Activated T-cell treated with anti-CD3 and anti-CD28 coated beads, Interleukin-2, amount 50 U/mL, for 4 hours (primary cell): ENCODE data around the gene PAEP. TPM values are rescaled to one million over a fixed set of nuclear protein-coding genes. Genes with fewer than 3 reads are reported as not detected.

Experiments
- ATAC-seq, 2 donors: fragments of 200-7000 bp; cut with Tn5 transposase; one replicate each; pipeline ENCODE4 v1.10.0; 2021
- DNase-seq: peaks from one replicate; pipeline ENCODE4 v3.0.0-alpha.2; 2020
- H3K27me3 Mint-ChIP-seq: one replicate; pipeline ENCODE4 v1.8.0; 2021; ENCODE audit warnings: low read depth, mixed read lengths
- H3K36me3 Mint-ChIP-seq: one replicate; pipeline ENCODE4 v1.8.0; 2022; ENCODE audit warnings: mixed read lengths; ENCODE audit not compliant: insufficient read depth
- H3K4me1 Mint-ChIP-seq: one replicate; pipeline ENCODE4 v1.8.0; 2021; ENCODE audit warnings: low read depth, mixed read lengths
- H3K4me3 Mint-ChIP-seq: one replicate; pipeline ENCODE4 v1.8.0; 2021; ENCODE audit warnings: mild to moderate bottlenecking, moderate library complexity, mixed read lengths
- H3K9me3 Mint-ChIP-seq: one replicate; pipeline ENCODE4 v1.8.0; 2021; ENCODE audit warnings: mixed read lengths
- total RNA-seq, 3 donors: library from RNA; stranded (reverse); gene quantifications; one replicate each; pipeline ENCODE4 v1.2.1, GENCODE V29; 2021

Gene PAEP
- total RNA-seq, 3 donors from 2014 or later, result not detected

GRCh38 chr9:135572233-135572632, 10.7 kb downstream of the PAEP start:
- no peaks in the 10 kb centered on the region for H3K4me1 Mint-ChIP-seq

DNA sequence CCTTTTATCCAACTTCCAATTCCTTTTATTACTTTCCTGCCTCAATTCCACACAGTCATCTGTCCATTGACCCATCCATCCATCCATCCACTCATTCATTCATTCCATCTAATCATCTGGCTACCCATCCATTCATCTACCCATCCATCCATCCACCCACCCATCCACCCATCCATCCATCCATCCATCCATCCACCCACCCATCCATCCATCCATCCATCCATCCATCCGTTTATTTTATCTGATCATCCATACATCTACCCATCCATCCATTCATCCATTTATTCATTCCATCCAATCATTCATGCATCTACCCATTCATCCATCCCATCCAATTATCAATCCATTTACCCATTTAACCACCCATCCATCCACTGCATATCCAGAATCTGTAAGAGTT, 11.6 kb downstream of the PAEP start:
- H3K36me3 Mint-ChIP-seq, result no peaks in the 10 kb centered on the region
- peaks cover 8% of the 10 kb centered on the region for H3K27me3 Mint-ChIP-seq
- no peaks in the 10 kb centered on the region for H3K4me1 Mint-ChIP-seq
- H3K9me3 Mint-ChIP-seq, result peaks cover 8% of the 10 kb centered on the region
- ATAC-seq (no peak), DNase-seq (no peak)
- no peak overlapping the region for H3K4me3 Mint-ChIP-seq

More at GRCh38 chr9:135572233-135572632, 10.7 kb downstream of the PAEP start:
- no peak overlapping the region for H3K4me3 Mint-ChIP-seq
- peaks cover 8% of the 10 kb centered on the region for H3K27me3 Mint-ChIP-seq
- ATAC-seq, result no peak
- H3K9me3 Mint-ChIP-seq, result peaks cover 8% of the 10 kb centered on the region
- H3K36me3 Mint-ChIP-seq, result no peaks in the 10 kb centered on the region
- DNase-seq, result no peak

GRCh38 chr9:135574331-135574730, 12.8 kb downstream of the PAEP start:
- no peaks in the 10 kb centered on the region for H3K36me3 Mint-ChIP-seq
- H3K4me3 Mint-ChIP-seq, result no peak overlapping the region
- peaks cover 2% of the 10 kb centered on the region for H3K9me3 Mint-ChIP-seq
- H3K4me1 Mint-ChIP-seq, result no peaks in the 10 kb centered on the region
- H3K27me3 Mint-ChIP-seq, result peaks cover 7% of the 10 kb centered on the region
- DNase-seq, result no peak
- ATAC-seq, result no peak

GRCh38 chr9:135574943-135575342, 13.4 kb downstream of the PAEP start:
- ATAC-seq, result no peak
- no peak for DNase-seq
- H3K36me3 Mint-ChIP-seq, result no peaks in the 10 kb centered on the region
- no peak overlapping the region for H3K4me3 Mint-ChIP-seq
- no peaks in the 10 kb centered on the region for H3K4me1 Mint-ChIP-seq
- no peaks in the 10 kb centered on the region for H3K9me3 Mint-ChIP-seq
- peaks cover 5% of the 10 kb centered on the region for H3K27me3 Mint-ChIP-seq

DNA sequence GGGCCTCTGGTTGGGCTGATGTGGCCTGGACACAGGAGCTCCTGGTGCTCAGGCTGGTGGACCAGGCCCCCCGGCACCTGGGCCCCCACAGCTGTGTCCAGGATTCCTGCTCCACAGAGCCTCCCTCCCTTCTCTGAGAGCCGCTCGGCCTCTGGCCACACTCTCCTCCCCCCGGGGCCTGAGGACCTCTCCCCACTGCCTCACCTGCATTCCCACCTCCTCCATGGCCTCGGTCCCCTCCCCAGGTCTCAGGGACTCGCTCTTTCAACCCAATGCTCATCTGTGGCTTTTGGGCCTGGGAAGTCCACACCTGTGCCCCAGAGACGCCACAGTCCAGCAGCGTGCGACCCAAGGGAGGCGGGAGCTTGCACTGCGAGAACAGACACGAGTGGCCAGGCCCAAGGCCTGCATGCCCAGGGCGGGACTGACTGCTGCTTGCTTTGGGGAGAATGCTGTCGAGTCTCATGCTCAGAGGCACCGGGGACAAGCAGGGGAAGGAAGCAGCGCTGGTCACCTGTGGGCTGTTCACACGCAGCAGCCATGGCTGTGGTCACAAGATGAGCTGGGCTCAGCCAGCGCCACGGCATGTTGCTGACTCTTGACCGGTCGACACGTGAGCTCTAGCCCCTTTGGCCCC, 14.6 kb downstream of the PAEP start:
- no peaks in the 10 kb centered on the region for H3K36me3 Mint-ChIP-seq
- ATAC-seq (no peak), DNase-seq (no peak)
- no peaks in the 10 kb centered on the region for H3K4me1 Mint-ChIP-seq
- no peaks in the 10 kb centered on the region for H3K9me3 Mint-ChIP-seq
- peaks cover 5% of the 10 kb centered on the region for H3K27me3 Mint-ChIP-seq
- H3K4me3 Mint-ChIP-seq, result no peak overlapping the region

DNA sequence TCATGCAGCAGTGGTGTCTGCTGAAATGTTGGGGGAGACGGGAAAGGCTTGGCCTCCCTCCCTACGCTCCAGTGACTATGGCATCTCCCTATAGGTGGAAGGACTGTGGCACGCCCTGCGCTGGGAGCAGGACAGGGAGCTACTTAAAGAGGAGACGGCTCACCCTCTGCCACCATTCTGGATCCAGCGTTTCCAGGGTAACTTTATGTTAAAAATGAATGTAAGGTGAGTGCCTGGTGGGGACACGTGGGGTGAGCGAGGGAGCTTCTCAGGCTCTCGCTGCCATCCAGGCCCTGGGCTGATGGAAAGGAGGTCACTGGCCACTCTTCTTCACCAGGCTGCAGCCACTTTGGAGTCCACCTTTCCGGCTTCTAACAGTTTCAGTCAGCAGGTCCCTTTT, 15.7 kb downstream of the PAEP start:
- Mint-ChIP-seq H3K4me3 (no peak overlapping the region), H3K9me3 (no peaks in the 10 kb centered on the region), H3K36me3 (no peaks in the 10 kb centered on the region), H3K4me1 (no peaks in the 10 kb centered on the region), H3K27me3 (peaks cover 9% of the 10 kb centered on the region)
- DNase-seq (no peak), ATAC-seq (no peak)

GRCh38 chr9:135579356-135579755, 17.8 kb downstream of the PAEP start:
- no peak for ATAC-seq
- no peaks in the 10 kb centered on the region for H3K36me3 Mint-ChIP-seq
- no peaks in the 10 kb centered on the region for H3K4me1 Mint-ChIP-seq
- peaks cover 15% of the 10 kb centered on the region for H3K27me3 Mint-ChIP-seq
- DNase-seq, result no peak
- no peak overlapping the region for H3K4me3 Mint-ChIP-seq
- H3K9me3 Mint-ChIP-seq, result no peaks in the 10 kb centered on the region

DNA sequence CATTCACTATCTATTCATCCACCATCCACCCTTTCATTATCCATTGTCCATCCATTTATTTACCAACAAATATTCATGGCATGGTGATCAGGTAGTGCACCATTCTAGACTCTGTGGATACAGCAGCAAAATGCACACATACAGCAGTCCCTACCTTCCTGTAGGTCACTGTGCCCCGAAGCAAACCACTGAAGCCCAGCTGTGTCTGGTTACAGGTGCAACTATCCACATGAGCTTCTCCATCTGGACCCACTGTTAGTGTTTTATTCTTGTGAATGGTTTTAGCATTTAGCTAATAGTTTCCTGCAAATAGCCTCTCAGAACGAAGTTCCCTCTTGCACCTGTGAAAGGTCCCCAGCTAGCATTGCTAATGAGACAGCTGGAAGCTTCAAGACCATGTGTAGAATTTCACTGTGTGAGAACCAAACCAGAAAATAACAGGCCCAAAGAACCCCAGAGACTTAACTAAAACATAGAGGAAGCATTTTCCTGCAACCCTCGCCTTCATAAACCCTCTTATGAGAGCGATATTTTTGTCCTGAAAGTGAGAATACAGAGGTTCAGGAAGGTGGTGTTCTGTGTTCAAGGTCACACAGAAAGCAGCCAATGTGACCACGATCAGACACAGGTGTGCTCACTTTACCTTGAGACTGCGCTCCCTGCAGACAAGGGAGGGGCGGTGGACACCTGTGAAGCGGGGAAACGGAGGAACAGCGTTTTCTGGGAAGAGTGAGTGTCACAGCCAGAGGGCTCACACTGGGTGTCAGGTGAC, 18.5 kb downstream of the PAEP start:
- ATAC-seq (no peak), DNase-seq (no peak)
- no peak overlapping the region for H3K4me3 Mint-ChIP-seq
- peaks cover 15% of the 10 kb centered on the region for H3K27me3 Mint-ChIP-seq
- H3K36me3 Mint-ChIP-seq, result no peaks in the 10 kb centered on the region
- H3K4me1 Mint-ChIP-seq, result no peaks in the 10 kb centered on the region
- no peaks in the 10 kb centered on the region for H3K9me3 Mint-ChIP-seq

- no peaks in the 10 kb centered on the region for H3K9me3 Mint-ChIP-seq
- DNase-seq (no peak), ATAC-seq (no peak)
Observed at GRCh38 chr9:135580664-135581380, 19.3 kb downstream of the PAEP start.

DNA sequence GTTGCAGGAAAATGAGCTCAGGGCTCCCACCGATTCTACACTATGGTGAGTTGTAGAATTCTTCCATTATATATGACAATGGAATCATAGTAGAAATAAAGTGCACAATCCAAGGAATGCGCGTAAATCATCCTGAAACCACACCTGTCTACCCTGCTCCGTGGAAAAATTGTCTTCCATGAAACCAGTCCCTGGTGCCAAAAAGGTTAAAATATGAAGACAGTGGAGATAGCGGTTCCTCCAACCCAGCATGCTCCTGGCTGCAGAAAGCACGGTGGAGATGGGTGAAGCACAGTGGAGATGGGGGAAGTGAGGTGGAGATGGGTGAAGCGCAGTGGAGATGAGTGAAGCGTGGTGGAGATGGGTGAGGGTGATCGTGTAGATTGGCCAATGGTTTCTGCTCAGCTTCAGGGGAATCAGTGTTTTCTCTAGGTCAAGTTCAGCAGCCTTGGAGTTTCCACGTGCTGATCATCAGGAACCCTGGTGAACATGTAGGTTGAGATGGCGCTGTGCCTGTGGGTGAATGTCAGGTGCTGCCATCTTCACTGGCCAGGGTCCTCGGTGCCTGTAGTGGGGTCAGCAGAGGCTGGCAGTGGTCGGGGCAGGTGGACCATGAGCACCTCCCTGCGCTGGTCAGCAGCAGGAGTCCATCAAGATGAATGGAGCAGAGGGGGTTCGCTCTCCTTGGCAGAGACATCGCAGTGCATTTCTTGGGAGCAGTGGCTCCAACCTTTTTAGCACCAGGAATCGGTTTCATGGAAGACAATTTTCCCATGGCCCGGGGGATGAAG, 20.3 kb downstream of the PAEP start:
- peaks cover 14% of the 10 kb centered on the region for H3K27me3 Mint-ChIP-seq
- H3K9me3 Mint-ChIP-seq, result no peaks in the 10 kb centered on the region
- ATAC-seq, result no peak
- H3K4me1 Mint-ChIP-seq, result no peaks in the 10 kb centered on the region
- H3K36me3 Mint-ChIP-seq, result no peaks in the 10 kb centered on the region
- H3K4me3 Mint-ChIP-seq, result no peak overlapping the region
- DNase-seq, result no peak

More at GRCh38 chr9:135580664-135581380, 19.3 kb downstream of the PAEP start:
- Mint-ChIP-seq H3K36me3 (no peaks in the 10 kb centered on the region), H3K27me3 (peaks cover 17% of the 10 kb centered on the region), H3K4me1 (no peaks in the 10 kb centered on the region), H3K4me3 (no peak overlapping the region)

DNA sequence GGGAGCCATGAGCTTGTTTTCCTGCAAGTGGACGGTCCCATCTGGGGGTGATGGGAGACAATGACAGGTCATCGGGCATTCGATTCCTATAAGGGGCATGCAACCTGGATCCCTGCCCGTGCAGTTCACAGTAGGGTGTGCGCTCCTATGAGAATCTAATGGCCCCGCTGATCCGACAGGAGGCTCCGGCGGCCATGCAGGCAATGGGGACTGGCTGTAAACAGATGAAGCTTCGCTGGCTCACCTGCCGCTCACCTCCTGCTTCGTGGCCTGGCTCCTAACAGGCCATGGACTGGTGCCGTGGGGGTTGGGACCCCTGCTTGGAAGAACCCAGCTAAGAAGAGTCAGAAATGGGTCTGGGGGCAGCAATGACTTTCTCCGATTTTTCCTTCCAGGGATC, 21.0 kb downstream of the PAEP start:
- peaks cover 14% of the 10 kb centered on the region for H3K27me3 Mint-ChIP-seq
- ATAC-seq (no peak), DNase-seq (no peak)
- H3K4me3 Mint-ChIP-seq, result no peak overlapping the region
- H3K36me3 Mint-ChIP-seq, result no peaks in the 10 kb centered on the region
- no peaks in the 10 kb centered on the region for H3K9me3 Mint-ChIP-seq
- no peaks in the 10 kb centered on the region for H3K4me1 Mint-ChIP-seq

- DNase-seq (no peak), ATAC-seq (no peak)
- Mint-ChIP-seq H3K36me3 (no peaks in the 10 kb centered on the region), H3K27me3 (peaks cover 14% of the 10 kb centered on the region), H3K4me3 (no peak overlapping the region), H3K9me3 (no peaks in the 10 kb centered on the region), H3K4me1 (no peaks in the 10 kb centered on the region)
Observed at GRCh38 chr9:135582966-135583687, 21.6 kb downstream of the PAEP start.

DNA sequence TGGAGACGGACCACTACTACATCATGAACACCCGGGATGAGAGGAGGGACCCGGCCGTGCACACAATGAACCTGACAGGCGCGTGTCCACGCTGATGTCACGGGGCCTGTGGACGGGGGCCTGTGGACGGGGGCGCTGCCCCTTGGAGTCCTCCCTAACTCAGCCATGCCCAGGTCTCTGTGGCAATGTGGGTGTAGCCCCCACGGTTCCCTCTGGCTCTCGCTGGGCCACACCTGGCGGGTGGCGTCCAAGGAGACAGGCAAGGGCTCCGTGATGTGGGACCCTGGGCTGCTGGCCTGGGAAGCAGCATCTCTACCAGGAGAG, 22.1 kb downstream of the PAEP start:
- DNase-seq (no peak), ATAC-seq (no peak)
- Mint-ChIP-seq H3K4me1 (no peaks in the 10 kb centered on the region), H3K36me3 (no peaks in the 10 kb centered on the region), H3K4me3 (no peak overlapping the region), H3K9me3 (no peaks in the 10 kb centered on the region), H3K27me3 (peaks cover 14% of the 10 kb centered on the region)

DNA sequence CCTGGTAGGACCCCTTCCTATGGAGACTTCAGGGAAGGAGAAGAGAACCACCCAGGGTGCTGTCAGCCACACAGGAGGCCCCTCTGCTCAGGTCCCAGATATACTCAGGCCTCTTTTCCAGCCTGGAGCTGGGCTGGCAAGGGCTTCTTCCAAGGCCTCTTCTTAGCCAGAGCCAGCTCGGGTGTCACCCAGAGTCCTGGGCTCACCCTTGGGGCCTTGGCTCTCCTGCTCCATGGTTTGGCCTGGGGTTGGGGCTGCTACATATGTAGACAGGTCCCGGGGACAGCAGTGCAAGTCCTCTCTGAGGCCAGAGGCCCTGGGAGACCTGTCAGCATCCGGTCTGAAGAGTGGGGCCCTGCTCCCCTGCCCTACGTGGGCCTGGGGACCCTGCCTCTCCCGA, 22.8 kb downstream of the PAEP start:
- DNase-seq (no peak), ATAC-seq (no peak)
- no peaks in the 10 kb centered on the region for H3K4me1 Mint-ChIP-seq
- no peaks in the 10 kb centered on the region for H3K9me3 Mint-ChIP-seq
- H3K4me3 Mint-ChIP-seq, result no peak overlapping the region
- peaks cover 14% of the 10 kb centered on the region for H3K27me3 Mint-ChIP-seq
- H3K36me3 Mint-ChIP-seq, result no peaks in the 10 kb centered on the region
